Measurements from ENCODE around the gene MORN1.

Gene MORN1

GRCh38 chr1:2352341-2352896, 38.9 kb downstream of the MORN1 start:
- H3K27ac ChIP-seq (ENCODE audit: low read length) = no peak overlapping the region
- no peaks in the 10 kb centered on the region for H3F3A ChIP-seq (ENCODE audit: insufficient read depth, low read length)
- no peaks in the 10 kb centered on the region for H4K20me1 ChIP-seq (ENCODE audit: insufficient read depth, low read length)
- H3K4me2 ChIP-seq (ENCODE audit: low read depth, low read length) = no peak overlapping the region
- DNase-seq = no peak
- no peak overlapping the region for H3K4me3 ChIP-seq (ENCODE audit: low read length)
- H2AFZ ChIP-seq (ENCODE audit: low read length) = no peak overlapping the region
- TF ChIP-seq EZH2 (optimal IDR thresholded peaks at IDR 0.05; ENCODE audit: low read depth, low read length) (no peak), EZH2phosphoT487 (IDR thresholded peaks at IDR 0.05; ENCODE audit: low read length) (no peak), CTCF (IDR thresholded peaks at IDR 0.05; ENCODE audit: low read length) (no peak)
- H3K79me2 ChIP-seq (ENCODE audit: low read length) = no peaks in the 10 kb centered on the region
- H3K27me3 ChIP-seq (replicated peaks; ENCODE audit: insufficient read depth, low read length) = peaks cover 99% of the 10 kb centered on the region
- H3K9ac ChIP-seq (ENCODE audit: low read length) = no peak overlapping the region
- no peaks in the 10 kb centered on the region for H3K9me3 ChIP-seq (replicated peaks; ENCODE audit: insufficient read depth, low read length)
- no peaks in the 10 kb centered on the region for H3K36me3 ChIP-seq (replicated peaks; ENCODE audit: insufficient read depth, low read length)
- no peaks in the 10 kb centered on the region for H3K9me2 ChIP-seq (replicated peaks; ENCODE audit: insufficient read depth, low read length)
- no peaks in the 10 kb centered on the region for H3K4me1 ChIP-seq (ENCODE audit: low read length)

- Histone ChIP-seq H3K4me3 (ENCODE audit: low read length) (no peak overlapping the region), H3K36me3 (replicated peaks; ENCODE audit: insufficient read depth, low read length) (no peaks in the 10 kb centered on the region), H3K79me2 (ENCODE audit: low read length) (no peaks in the 10 kb centered on the region), H3K4me2 (ENCODE audit: low read depth, low read length) (no peak overlapping the region), H2AFZ (ENCODE audit: low read length) (no peak overlapping the region), H3K27ac (ENCODE audit: low read length) (no peak overlapping the region), H3K9me2 (replicated peaks; ENCODE audit: insufficient read depth, low read length) (no peaks in the 10 kb centered on the region), H4K20me1 (ENCODE audit: insufficient read depth, low read length) (no peaks in the 10 kb centered on the region), H3F3A (ENCODE audit: insufficient read depth, low read length) (no peaks in the 10 kb centered on the region), H3K4me1 (ENCODE audit: low read length) (no peaks in the 10 kb centered on the region), H3K9me3 (replicated peaks; ENCODE audit: insufficient read depth, low read length) (no peaks in the 10 kb centered on the region), H3K27me3 (replicated peaks; ENCODE audit: insufficient read depth, low read length) (peaks cover 99% of the 10 kb centered on the region), H3K9ac (ENCODE audit: low read length) (no peak overlapping the region)
- TF ChIP-seq CTCF (IDR thresholded peaks at IDR 0.05; ENCODE audit: low read length) (no peak), EZH2phosphoT487 (IDR thresholded peaks at IDR 0.05; ENCODE audit: low read length) (no peak), EZH2 (optimal IDR thresholded peaks at IDR 0.05; ENCODE audit: low read depth, low read length) (no peak)
- DNase-seq = no peak
Observed at GRCh38 chr1:2351723-2352122, 39.6 kb downstream of the MORN1 start.

- Histone ChIP-seq H3K4me1 (ENCODE audit: low read length) (no peaks in the 10 kb centered on the region), H3K4me2 (ENCODE audit: low read depth, low read length) (no peak overlapping the region), H3K4me3 (ENCODE audit: low read length) (no peak overlapping the region), H2AFZ (ENCODE audit: low read length) (no peak overlapping the region), H3K9ac (ENCODE audit: low read length) (no peak overlapping the region), H3K79me2 (ENCODE audit: low read length) (no peaks in the 10 kb centered on the region), H4K20me1 (ENCODE audit: insufficient read depth, low read length) (no peaks in the 10 kb centered on the region), H3K27me3 (replicated peaks; ENCODE audit: insufficient read depth, low read length) (peaks cover 97% of the 10 kb centered on the region), H3K27ac (ENCODE audit: low read length) (no peak overlapping the region), H3F3A (ENCODE audit: insufficient read depth, low read length) (no peaks in the 10 kb centered on the region), H3K36me3 (replicated peaks; ENCODE audit: insufficient read depth, low read length) (no peaks in the 10 kb centered on the region), H3K9me3 (replicated peaks; ENCODE audit: insufficient read depth, low read length) (no peaks in the 10 kb centered on the region), H3K9me2 (replicated peaks; ENCODE audit: insufficient read depth, low read length) (no peaks in the 10 kb centered on the region)
- no peak for DNase-seq
- TF ChIP-seq EZH2 (optimal IDR thresholded peaks at IDR 0.05; ENCODE audit: low read depth, low read length) (no peak), EZH2phosphoT487 (IDR thresholded peaks at IDR 0.05; ENCODE audit: low read length) (no peak), CTCF (IDR thresholded peaks at IDR 0.05; ENCODE audit: low read length) (no peak)
Observed at GRCh38 chr1:2350911-2351655, 40.3 kb downstream of the MORN1 start.

Measured in MM.1S (cell line).